Germinal center (tissue), 1 donor: ENCODE data around the gene CHRNA10.
"Not testable (repeated sequence)": the region's sequence is repeated elsewhere in the genome, so short reads cannot be mapped to it uniquely, and the experiment has no call there.

Source experiments
- DNase-seq: peaks from one replicate; pipeline ENCODE4 v3.0.0; 2012; ENCODE audit warnings: mixed read lengths, low spot score

Gene CHRNA10

GRCh38 chr11:3665336-3666022 is 5.7 kb downstream of the CHRNA10 start:
- DNase-seq: no peak

DNA sequence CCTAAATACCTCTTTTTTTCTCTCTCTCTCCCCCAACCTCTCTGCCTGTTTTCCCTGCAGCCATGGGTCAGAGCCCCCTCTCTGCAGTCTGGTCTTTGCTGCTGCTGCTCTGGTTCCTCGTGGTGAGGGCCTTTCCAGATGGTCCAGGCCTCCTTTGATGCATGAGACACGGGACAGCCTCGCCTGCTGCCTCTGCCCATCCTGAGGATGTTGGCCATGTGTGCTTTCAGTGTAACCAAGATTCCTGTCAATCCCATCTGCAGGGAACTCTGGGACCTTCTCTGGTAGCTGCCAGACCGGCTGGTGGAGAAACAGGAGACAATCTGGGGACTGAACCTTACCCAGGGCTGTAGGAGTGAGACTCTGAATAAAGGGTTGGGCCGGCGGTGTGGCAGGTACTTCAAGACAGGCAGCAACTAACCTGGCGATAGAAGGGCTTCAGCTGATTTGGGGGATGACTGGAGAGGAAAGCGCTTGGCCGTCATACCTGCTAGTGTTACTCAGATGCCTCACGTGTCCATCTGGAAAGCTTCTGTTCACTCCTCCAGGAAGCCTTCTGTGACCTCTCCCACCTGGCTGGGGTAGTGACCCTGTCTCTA is 7.1 kb downstream of the CHRNA10 start:
- DNase-seq: no peak

DNA sequence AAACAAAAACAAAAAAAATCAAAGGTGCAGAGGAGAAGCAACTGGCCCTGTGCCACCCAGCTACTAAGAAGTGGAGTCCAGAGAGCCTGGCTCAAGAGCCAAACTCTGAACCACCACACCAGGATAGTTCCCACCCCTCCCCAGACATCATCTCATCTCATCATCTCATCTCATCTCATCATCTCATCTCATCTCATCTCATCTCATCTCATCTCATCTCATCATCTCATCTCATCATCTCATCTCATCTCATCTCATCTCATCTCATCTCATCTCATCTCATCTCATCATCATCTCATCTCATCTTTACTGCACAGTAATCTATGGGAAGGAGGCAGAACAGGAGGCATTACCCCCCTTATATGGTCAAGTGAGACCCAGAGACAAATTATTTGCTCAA is 8.3 kb downstream of the CHRNA10 start:
- no peak for DNase-seq

GRCh38 chr11:3660960-3661359 is 10.2 kb downstream of the CHRNA10 start:
- DNase-seq: no peak

DNA sequence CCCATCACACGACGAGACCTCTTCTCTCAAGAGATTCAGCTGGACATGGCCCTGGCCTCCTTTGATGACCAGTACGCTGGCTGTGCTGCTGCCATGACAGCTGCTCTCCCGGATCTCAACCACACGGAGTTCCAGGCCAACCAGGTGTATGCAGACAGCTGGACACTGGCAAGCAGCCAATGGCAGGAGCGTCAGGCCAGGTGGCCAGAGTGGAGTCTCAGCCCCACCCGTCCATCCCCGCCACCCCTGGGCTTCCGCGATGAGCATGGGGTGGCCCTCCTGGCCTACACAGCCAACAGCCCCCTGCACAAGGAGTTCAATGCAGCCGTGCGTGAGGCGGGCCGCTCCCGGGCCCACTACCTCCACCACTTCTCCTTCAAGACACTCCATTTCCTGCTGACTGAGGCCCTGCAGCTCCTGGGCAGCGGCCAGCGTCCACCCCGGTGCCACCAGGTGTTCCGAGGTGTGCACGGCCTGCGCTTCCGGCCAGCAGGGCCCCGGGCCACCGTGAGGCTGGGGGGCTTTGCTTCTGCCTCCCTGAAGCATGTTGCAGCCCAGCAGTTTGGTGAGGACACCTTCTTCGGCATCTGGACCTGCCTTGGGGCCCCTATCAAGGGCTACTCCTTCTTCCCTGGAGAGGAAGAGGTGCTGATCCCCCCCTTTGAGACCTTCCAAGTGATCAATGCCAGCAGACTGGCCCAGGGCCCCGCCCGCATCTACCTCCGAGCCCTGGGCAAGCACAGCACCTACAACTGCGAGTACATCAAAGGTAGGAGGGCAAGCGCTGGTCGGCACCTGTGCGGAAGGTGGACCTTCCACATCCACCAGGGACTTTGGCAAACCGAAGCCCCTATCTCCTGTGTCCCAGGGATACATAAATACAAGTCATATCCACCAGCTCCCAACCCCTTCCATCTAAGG is 11.3 kb downstream of the CHRNA10 start:
- DNase-seq: no peak

DNA sequence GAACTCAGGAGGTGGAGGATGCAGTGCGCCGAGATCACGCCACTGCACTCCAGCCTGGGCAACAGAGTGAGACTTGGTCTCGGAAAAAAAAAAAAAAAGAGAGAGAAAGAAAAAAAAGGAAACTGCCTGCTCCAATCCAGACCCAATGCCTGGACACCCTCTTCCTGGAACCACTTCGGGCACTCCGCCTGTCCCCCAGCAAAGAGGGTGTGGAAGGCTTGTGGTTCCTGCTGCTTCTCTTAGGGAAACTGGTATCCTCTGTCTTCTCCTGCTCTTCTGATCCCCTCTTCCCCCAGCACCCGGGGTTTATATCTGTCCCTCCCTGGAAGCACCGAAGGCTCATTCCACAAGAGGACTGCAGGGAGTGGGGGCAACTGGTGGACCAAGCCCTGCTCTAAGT is 12.9 kb downstream of the CHRNA10 start:
- DNase-seq: no peak

DNA sequence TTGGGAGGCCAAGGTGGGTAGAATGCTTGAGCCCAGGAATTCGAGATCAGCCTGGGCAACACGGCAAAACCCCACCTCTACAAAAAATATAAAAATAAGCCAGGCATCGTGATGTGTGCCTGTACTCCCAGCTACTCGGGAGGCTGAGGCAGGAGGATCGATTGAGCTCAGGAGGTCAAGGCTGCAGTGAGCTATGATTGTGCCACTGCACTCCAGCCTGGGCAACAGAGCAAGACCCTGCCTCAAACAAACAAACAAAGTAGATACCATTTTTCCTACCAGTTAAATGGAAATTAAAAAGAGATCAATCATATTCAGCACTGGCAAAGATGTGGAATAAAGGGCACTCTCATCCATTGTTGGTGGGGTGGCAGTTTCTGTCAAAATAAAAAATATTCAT is 13.9 kb downstream of the CHRNA10 start:
- not testable (repeated sequence) for DNase-seq

- no peak for DNase-seq
Measured at GRCh38 chr11:3655547-3655946, 15.6 kb downstream of the CHRNA10 start.

- not testable (repeated sequence) for DNase-seq
Measured at GRCh38 chr11:3652514-3652913, 18.7 kb downstream of the CHRNA10 start.

DNA sequence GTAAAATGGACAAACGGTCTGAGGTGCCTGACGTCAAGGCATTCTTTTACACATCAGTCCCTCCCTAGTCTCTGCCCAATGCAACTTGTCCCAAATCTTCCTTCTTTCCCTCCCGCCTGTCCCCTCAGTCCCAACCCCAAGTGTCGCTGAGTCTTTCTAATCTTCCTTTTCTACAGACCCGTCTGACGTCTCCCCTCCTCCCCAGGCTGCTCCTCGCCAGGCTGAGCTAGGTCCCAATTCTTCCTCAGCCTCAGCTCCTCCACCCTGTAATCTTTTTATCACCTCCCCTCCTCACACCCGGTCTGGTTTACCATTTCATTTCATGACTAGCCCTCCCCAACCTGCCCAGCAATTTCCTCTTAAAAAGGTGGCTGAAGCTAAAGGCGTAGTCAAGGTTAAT is 21.8 kb downstream of the CHRNA10 start:
- DNase-seq: not testable (repeated sequence)

DNA sequence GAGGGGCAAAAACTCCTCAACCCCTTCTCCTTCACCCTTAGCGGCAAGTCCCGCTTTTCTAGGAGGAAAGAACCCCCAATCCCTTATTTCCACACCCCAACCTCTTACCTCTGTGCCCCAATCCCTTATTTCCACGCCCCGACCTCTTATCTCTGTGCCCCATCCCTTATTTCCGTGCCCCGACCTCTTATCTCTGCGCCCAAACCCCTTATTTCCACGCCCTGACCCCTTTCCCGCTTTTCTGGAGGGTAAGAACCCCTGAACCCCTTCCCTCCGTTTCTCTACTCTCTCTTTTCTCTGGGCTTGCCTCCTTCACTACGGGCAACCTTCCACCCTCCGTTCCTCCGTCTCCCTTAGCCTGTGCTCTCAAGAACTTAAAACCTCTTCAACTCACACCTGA is 22.3 kb downstream of the CHRNA10 start:
- not testable (repeated sequence) for DNase-seq

DNA sequence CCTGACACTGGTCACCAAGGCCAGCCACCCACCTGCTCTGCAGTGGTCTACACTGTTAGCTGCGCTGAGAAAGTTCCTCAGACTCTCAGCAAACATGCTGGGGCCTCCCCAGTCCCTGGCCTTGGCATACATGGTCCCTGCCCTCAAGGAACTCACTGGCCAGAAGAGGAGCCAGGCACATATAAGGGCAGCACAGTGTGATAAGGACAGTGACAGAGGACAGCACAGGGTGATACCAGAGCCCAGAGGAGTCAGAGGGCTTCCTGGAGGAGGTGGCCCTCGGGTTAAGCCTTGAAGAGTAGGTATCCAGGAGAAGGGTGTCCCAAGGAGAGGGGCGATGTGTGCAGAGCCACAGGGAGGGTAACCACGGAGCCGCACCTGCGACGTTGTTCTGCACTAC is 25.6 kb downstream of the CHRNA10 start:
- DNase-seq: no peak

DNA sequence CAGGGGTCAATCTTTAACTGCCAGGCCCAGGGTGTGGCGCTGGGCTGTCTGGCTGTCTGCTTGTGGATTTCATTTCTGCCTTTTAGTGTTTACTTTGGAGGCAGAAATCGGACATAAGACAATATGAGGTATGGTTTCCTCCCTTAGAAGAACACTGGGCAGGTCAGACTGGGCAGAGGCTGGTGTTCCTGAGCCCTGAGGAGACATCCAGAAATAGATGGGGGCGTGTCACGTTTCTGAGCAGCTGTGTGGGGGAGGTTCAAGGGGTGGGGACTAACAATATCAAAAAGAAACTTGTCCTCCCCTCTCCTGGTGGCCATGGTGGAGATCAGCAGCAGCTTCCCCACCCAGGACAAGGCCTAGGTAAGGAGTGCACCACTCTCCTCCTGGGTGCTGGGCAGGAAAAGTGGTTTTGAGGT is 26.4 kb downstream of the CHRNA10 start, which contains the start of gene ART1:
ART1 (plus strand) TSS at position 312 of the 419 bp plus-strand sequence. CDS start 14,086 bp downstream, outside the sequence.
- no peak for DNase-seq

DNA sequence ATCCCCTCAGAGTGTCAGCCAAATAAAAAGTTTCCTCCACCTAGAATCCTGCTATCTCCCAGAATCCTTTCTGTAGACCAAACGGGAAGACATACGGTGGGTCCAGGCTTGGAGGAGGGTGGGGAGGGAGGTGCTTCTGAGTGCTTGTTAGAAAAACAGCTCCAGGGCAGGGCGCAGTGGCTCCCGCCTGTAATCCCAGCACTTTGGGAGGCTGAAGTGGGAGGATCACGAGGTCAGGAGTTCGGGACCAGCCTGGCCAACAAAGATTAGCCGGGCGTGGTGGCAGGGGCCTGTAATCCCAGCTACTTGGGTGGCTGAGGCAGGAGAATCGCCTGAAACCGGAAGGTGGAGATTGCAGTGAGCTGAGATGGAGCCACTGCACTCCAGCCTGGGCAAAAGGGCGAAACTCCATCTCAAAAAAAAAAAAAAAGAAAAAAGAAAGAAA is 28.1 kb downstream of the CHRNA10 start:
- not testable (repeated sequence) for DNase-seq

DNA sequence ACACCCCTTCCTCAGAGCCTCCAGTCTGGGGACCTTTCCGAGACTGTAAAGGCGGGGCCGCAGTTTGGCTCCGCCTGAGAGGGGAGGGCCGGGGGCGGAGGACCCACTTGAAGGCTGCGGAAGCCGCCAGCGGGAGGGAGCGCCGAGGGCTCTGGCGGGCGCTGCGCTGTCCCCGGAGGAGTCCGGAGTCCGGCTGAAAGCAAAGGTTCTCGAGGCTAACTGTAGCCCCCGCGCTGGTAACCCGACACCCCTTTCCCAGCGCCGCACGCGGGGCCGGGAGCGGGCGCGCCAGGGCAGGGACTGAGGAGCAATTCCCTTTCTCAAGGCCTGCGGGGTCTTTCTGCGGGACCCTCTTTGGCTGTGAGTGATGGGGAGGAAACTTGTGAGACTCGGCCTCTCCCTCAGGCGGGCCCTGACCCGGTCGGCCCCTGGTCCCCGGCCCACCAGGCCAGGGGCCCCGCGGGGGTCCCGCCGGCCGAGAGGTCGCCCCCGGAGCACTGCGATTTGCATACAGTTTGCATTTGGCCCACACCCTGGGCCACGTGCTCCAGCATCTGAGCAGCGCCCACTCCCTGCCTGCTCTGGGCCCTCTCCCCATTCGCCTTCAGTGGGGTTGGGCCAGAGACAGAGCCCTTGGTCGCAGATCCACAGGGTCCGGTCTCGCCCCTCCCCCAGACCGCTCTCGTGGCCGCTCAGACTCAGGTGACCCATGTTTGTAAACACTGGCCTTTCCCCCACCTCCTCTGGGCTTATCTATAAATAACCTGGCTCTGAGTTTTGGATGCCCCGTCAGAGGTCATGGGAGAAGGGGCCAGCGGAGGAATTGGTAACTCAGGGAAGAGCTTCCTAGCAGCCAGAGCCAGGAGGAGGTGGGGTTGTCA is 28.9 kb downstream of the CHRNA10 start:
- peak; percentile 53 for DNase-seq

- no peak for DNase-seq
Measured at GRCh38 chr11:3641701-3642070, 29.5 kb downstream of the CHRNA10 start, which contains the start of gene ART5. TSS of gene ART5 (minus strand) at chr11:3641992. CDS start at chr11:3641862, 130 bp downstream.

GRCh38 chr11:3641191-3641590 is 30.0 kb downstream of the CHRNA10 start:
- DNase-seq: no peak

DNA sequence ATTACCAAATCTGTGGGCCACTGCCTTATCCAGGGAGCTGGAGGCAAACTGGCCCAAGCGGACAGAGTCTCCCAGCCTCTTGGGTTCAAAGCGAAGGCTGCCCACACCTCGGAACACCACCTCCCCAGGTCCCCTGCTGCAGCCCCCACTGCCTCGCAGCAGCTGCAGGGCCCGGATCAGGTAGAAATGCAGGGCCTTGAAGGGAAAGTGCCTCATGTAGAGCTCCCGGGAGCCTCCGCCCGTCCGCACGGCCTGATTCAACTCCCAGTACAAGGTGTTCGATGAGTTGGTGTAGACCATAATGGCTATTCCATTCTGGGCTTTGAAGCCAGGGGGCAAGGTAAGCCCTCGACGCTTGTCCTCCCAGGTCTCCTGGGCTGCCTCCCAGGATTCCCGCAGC is 31.3 kb downstream of the CHRNA10 start:
- no peak for DNase-seq

DNA sequence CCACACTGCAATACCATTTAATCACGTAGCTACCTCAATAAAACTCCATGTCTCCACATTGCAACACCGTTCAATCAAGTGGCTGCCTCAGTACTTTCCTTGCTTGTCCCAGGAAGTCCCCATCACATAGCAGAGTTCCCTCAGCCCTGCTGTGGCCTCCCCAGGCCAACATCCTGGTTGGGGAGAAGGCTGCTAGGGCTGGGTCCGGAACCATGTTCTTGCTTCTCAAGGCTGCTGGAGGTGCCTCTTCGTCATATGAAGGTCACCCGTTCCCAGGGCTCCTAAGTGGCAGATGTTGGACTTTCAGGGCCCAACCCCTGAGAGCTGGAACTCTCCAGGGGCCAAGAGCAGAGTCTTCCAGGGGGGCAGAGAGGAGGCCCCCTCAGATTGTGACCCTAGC is 32.7 kb downstream of the CHRNA10 start:
- DNase-seq: no peak

DNA sequence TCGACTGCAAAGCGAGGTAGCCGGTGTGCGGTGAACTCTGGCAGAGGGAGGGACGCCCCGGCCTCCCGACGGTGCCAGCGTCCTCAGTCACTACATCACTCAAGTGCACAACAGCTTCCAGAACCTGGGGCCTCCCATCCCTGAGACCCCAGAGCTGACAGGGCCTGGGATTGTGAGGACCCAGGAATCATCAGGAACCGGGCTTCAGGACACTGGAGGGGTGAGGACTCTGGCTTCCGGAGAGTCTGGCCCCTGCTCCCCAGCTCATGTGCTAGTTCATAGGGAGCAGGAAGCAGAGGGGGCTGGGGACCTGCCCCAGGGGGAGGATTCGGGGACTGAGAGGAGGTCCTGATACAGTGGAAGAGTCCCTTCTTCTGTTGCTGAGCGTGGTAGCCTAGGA is 34.0 kb downstream of the CHRNA10 start:
- DNase-seq: no peak

- DNase-seq: no peak
Measured at GRCh38 chr11:3635641-3636375, 35.4 kb downstream of the CHRNA10 start.
